CD4-positive, alpha-beta memory T cell (primary cell): ENCODE results near the gene LRRC43. TPM values are rescaled to one million over a fixed set of nuclear protein-coding genes. Genes with fewer than 3 reads are reported as not detected.

ENCODE experiments used
- CTCF ChIA-PET: fragments of 350-600 bp; sonication (Branson Sonifier 250); formaldehyde crosslinking; loops from one replicate; lab custom pipeline; 2021; ENCODE audit warnings: inconsistent platforms; ENCODE audit not compliant: partially characterized antibody; lab: Charles Lee
- POLR2A ChIA-PET: fragments of 350-600 bp; sonication (Branson Sonifier 250); formaldehyde crosslinking; loops from one replicate; lab custom pipeline; 2021; ENCODE audit not compliant: partially characterized antibody; lab: Charles Lee
- DNase-seq, 5 donors: peaks; one replicate each; pipeline versions ENCODE4 v3.0.0 to v3.0.0-alpha.2; 2020 to 2022; ENCODE audit warnings: mixed read lengths in 1 of 5
- H3K27ac ChIP-seq: one replicate; pipeline ENCODE4 v1.7.0; 2013; ENCODE audit warnings: low read depth, low read length
- H3K27me3 ChIP-seq: 2 replicates; pipeline ENCODE4 v1.7.0; 2013; ENCODE audit warnings: mild to moderate bottlenecking, low read length, moderate library complexity; ENCODE audit not compliant: insufficient read depth
- H3K36me3 ChIP-seq: 2 replicates; pipeline ENCODE4 v1.7.0; 2013; ENCODE audit warnings: mild to moderate bottlenecking, low read length, moderate library complexity; ENCODE audit not compliant: insufficient read depth
- H3K4me1 ChIP-seq: 2 replicates; pipeline ENCODE4 v1.7.0; 2013; ENCODE audit warnings: mild to moderate bottlenecking, low read length, moderate library complexity; ENCODE audit not compliant: insufficient read depth
- H3K4me3 ChIP-seq, 2 donors: one replicate each; pipeline ENCODE4 v1.7.0; 2013; ENCODE audit warnings: low read length in 2 of 2, mild to moderate bottlenecking in 1 of 2
- H3K9me3 ChIP-seq, 2 donors: one replicate each; pipeline ENCODE4 v1.7.0; 2013; ENCODE audit warnings: low read length in 2 of 2, control low read depth in 1 of 2; ENCODE audit not compliant: control insufficient read depth in 1 of 2
- H3K27ac Mint-ChIP-seq, 7 donors: one replicate each; pipeline ENCODE4 v1.8.0; 2020 to 2021; ENCODE audit warnings: mixed read lengths in 7 of 7, mild to moderate bottlenecking in 6 of 7, inconsistent platforms in 3 of 7, moderate library complexity in 3 of 7
- H3K27me3 Mint-ChIP-seq, 2 donors: one replicate each; pipeline ENCODE4 v1.8.0; 2020 to 2021; ENCODE audit warnings: mixed read lengths in 2 of 2
- H3K36me3 Mint-ChIP-seq, 2 donors: one replicate each; pipeline ENCODE4 v1.8.0; 2020 to 2021; ENCODE audit warnings: mixed read lengths in 2 of 2, inconsistent platforms in 1 of 2, mild to moderate bottlenecking in 1 of 2
- H3K4me1 Mint-ChIP-seq, 4 donors: one replicate each; pipeline ENCODE4 v1.8.0; 2020 to 2021; ENCODE audit warnings: mixed read lengths in 4 of 4, mild to moderate bottlenecking in 1 of 4
- H3K4me3 Mint-ChIP-seq, 8 donors: one replicate each; pipeline ENCODE4 v1.8.0; 2020 to 2021; ENCODE audit warnings: mixed read lengths in 8 of 8, mild to moderate bottlenecking in 7 of 8, moderate library complexity in 6 of 8, inconsistent platforms in 3 of 8
- H3K9me3 Mint-ChIP-seq, 8 donors: one replicate each; pipeline ENCODE4 v1.8.0; 2020 to 2021; ENCODE audit warnings: mixed read lengths in 8 of 8, mild to moderate bottlenecking in 5 of 8, inconsistent platforms in 3 of 8, moderate library complexity in 1 of 8
- intact Hi-C: fragments of 100-400 bp; cut with micrococcal nuclease; formaldehyde crosslinking; loops from one replicate; pipeline ENCODE4 v1.15.1; 2023
- polyA plus RNA-seq, 2 donors: library from polyadenylated mRNA; unstranded; fragments of 300-500 nt; fragmentation: Illumina TruSeq; gene quantifications; one replicate each; pipeline ENCODE4 v1.2.3, GENCODE V29; 2021
- total RNA-seq, 2 experiments: library from RNA; stranded (reverse); gene quantifications; one replicate each; pipeline ENCODE4 v1.2.3, GENCODE V29; 2021

The LRRC43 gene
- total and polyA plus RNA-seq, 4 experiments from 2014 or later: not detected

GRCh38 chr12:122138616-122139015 is 44.3 kb upstream of the LRRC43 start:
- no peaks in the 10 kb centered on the region for H3K27me3 ChIP-seq
- H3K27ac ChIP-seq: no peak overlapping the region
- Mint-ChIP-seq H3K27me3 (no peaks in the 10 kb centered on the region), H3K9me3 (no peaks in the 10 kb centered on the region), H3K27ac (peak overlapping the region in 1 of 7 donors; percentile 72), H3K4me3 (no peak overlapping the region), H3K36me3 (peaks cover 22 to 47% of the 10 kb centered on the region in 2 donors), H3K4me1 (no peaks in the 10 kb centered on the region)
- no peak for DNase-seq
- POLR2A ChIA-PET: no interaction called here
- intact Hi-C loops: no loop called here
- no peaks in the 10 kb centered on the region for H3K9me3 ChIP-seq
- no peaks in the 10 kb centered on the region for H3K4me1 ChIP-seq
- no peak overlapping the region for H3K4me3 ChIP-seq
- peaks cover 28% of the 10 kb centered on the region for H3K36me3 ChIP-seq
- CTCF ChIA-PET: interaction anchor here (1.1 to 1.5 kb wide), 2 partner anchors 15 to 84 kb away, joined by 3 to 5 read pairs; no protein-coding TSS in a partner anchor

- no peak for DNase-seq
- peaks cover 25% of the 10 kb centered on the region for H3K36me3 ChIP-seq
- ChIA-PET POLR2A (no interaction called here), CTCF (interaction anchor here (1.1 kb wide), 1 partner anchor 16 kb away, joined by 3 read pairs; no protein-coding TSS in a partner anchor)
- Mint-ChIP-seq H3K27ac (no peak overlapping the region), H3K4me1 (no peaks in the 10 kb centered on the region), H3K9me3 (no peaks in the 10 kb centered on the region), H3K27me3 (no peaks in the 10 kb centered on the region), H3K4me3 (no peak overlapping the region), H3K36me3 (peaks cover 20 to 47% of the 10 kb centered on the region in 2 donors)
- intact Hi-C loops: no loop called here
- H3K9me3 ChIP-seq: no peaks in the 10 kb centered on the region
- H3K4me1 ChIP-seq: no peaks in the 10 kb centered on the region
- H3K27me3 ChIP-seq: no peaks in the 10 kb centered on the region
- H3K4me3 ChIP-seq: no peak overlapping the region
- no peak overlapping the region for H3K27ac ChIP-seq
Observed at GRCh38 chr12:122139266-122139665, 43.7 kb upstream of the LRRC43 start.

GRCh38 chr12:122139941-122140340 is 43.0 kb upstream of the LRRC43 start:
- Histone ChIP-seq H3K4me1 (no peaks in the 10 kb centered on the region), H3K36me3 (peaks cover 25% of the 10 kb centered on the region), H3K27me3 (no peaks in the 10 kb centered on the region), H3K9me3 (no peaks in the 10 kb centered on the region), H3K27ac (no peak overlapping the region), H3K4me3 (no peak overlapping the region)
- Mint-ChIP-seq H3K27ac (peak overlapping the region in 1 of 7 donors; percentile 67), H3K27me3 (no peaks in the 10 kb centered on the region), H3K4me3 (no peak overlapping the region), H3K9me3 (no peaks in the 10 kb centered on the region), H3K36me3 (peaks cover 20 to 45% of the 10 kb centered on the region in 2 donors), H3K4me1 (no peaks in the 10 kb centered on the region)
- POLR2A ChIA-PET: no interaction called here
- no peak for DNase-seq
- intact Hi-C loops: no loop called here
- CTCF ChIA-PET: no interaction called here

- Mint-ChIP-seq H3K4me1 (no peaks in the 10 kb centered on the region), H3K36me3 (peaks cover 17 to 41% of the 10 kb centered on the region in 2 donors), H3K4me3 (no peak overlapping the region), H3K27me3 (no peaks in the 10 kb centered on the region), H3K27ac (peak overlapping the region in 1 of 7 donors; percentile 68), H3K9me3 (no peaks in the 10 kb centered on the region)
- no peak overlapping the region for H3K27ac ChIP-seq
- CTCF ChIA-PET: no interaction called here
- DNase-seq: no peak
- H3K4me1 ChIP-seq: no peaks in the 10 kb centered on the region
- intact Hi-C loops: no loop called here
- H3K4me3 ChIP-seq: no peak overlapping the region
- POLR2A ChIA-PET: no interaction called here
- no peaks in the 10 kb centered on the region for H3K27me3 ChIP-seq
- H3K9me3 ChIP-seq: no peaks in the 10 kb centered on the region
- peaks cover 23% of the 10 kb centered on the region for H3K36me3 ChIP-seq
Observed at GRCh38 chr12:122140467-122141257, 42.3 kb upstream of the LRRC43 start.

- no peak overlapping the region for H3K27ac ChIP-seq
- H3K4me3 Mint-ChIP-seq: no peak overlapping the region
- peaks cover 16 to 39% of the 10 kb centered on the region in 2 donors for H3K36me3 Mint-ChIP-seq
- H3K9me3 ChIP-seq: no peaks in the 10 kb centered on the region
- peaks cover 0 to 5% (median 0%) of the 10 kb centered on the region in 4 donors for H3K4me1 Mint-ChIP-seq
- peaks cover 19% of the 10 kb centered on the region for H3K36me3 ChIP-seq
- POLR2A ChIA-PET: no interaction called here
- no peak overlapping the region for H3K27ac Mint-ChIP-seq
- H3K4me1 ChIP-seq: no peaks in the 10 kb centered on the region
- intact Hi-C loops: no loop called here
- no peak overlapping the region for H3K4me3 ChIP-seq
- CTCF ChIA-PET: interaction anchor here (0.5 kb wide), 1 partner anchor 109 kb away, joined by 3 read pairs; no protein-coding TSS in a partner anchor
- H3K9me3 Mint-ChIP-seq: no peaks in the 10 kb centered on the region
- H3K27me3 ChIP-seq: no peaks in the 10 kb centered on the region
- no peak for DNase-seq
- H3K27me3 Mint-ChIP-seq: no peaks in the 10 kb centered on the region
Observed at GRCh38 chr12:122141911-122142725, 40.8 kb upstream of the LRRC43 start.

GRCh38 chr12:122142857-122143256 is 40.1 kb upstream of the LRRC43 start:
- H3K27me3 Mint-ChIP-seq: no peaks in the 10 kb centered on the region
- DNase-seq: no peak
- H3K4me3 ChIP-seq: no peak overlapping the region
- peaks cover 16 to 37% of the 10 kb centered on the region in 2 donors for H3K36me3 Mint-ChIP-seq
- no peaks in the 10 kb centered on the region for H3K4me1 ChIP-seq
- H3K27ac ChIP-seq: no peak overlapping the region
- H3K9me3 Mint-ChIP-seq: no peaks in the 10 kb centered on the region
- H3K27ac Mint-ChIP-seq: no peak overlapping the region
- no peaks in the 10 kb centered on the region for H3K27me3 ChIP-seq
- ChIA-PET POLR2A (no interaction called here), CTCF (no interaction called here)
- intact Hi-C loops: no loop called here
- H3K4me3 Mint-ChIP-seq: no peak overlapping the region
- peaks cover 19% of the 10 kb centered on the region for H3K36me3 ChIP-seq
- no peaks in the 10 kb centered on the region for H3K9me3 ChIP-seq
- peaks cover 0 to 5% (median 0%) of the 10 kb centered on the region in 4 donors for H3K4me1 Mint-ChIP-seq

- peaks cover 10 to 26% of the 10 kb centered on the region in 2 donors for H3K36me3 Mint-ChIP-seq
- Histone ChIP-seq H3K27me3 (no peaks in the 10 kb centered on the region), H3K36me3 (peaks cover 12% of the 10 kb centered on the region), H3K9me3 (no peaks in the 10 kb centered on the region), H3K27ac (no peak overlapping the region), H3K4me3 (no peak overlapping the region), H3K4me1 (no peaks in the 10 kb centered on the region)
- no peak overlapping the region for H3K4me3 Mint-ChIP-seq
- peaks cover 0 to 3% of the 10 kb centered on the region in 2 donors for H3K27me3 Mint-ChIP-seq
- H3K9me3 Mint-ChIP-seq: no peaks in the 10 kb centered on the region
- peak overlapping the region in 1 of 7 donors; percentile 51 for H3K27ac Mint-ChIP-seq
- DNase-seq: no peak
- ChIA-PET CTCF (no interaction called here), POLR2A (no interaction called here)
- H3K4me1 Mint-ChIP-seq: peaks cover 0 to 5% (median under 1%) of the 10 kb centered on the region in 4 donors
- intact Hi-C loops: no loop called here
Observed at GRCh38 chr12:122144885-122145284, 38.0 kb upstream of the LRRC43 start.
